Stomach (tissue), 4 donors: ENCODE results near the gene FERMT1.

ENCODE experiments used
- EP300 ChIP-seq: sonication (generic); formaldehyde crosslinking; IDR thresholded peaks from one replicate; pipeline ENCODE4 v1.6.1; 2017; ENCODE audit warnings: antibody characterized with exemption
- POLR2A ChIP-seq, 4 donors: fragments of 450-650 bp; IDR thresholded peaks; one replicate each; pipeline ENCODE4 v1.6.1; 2016; ENCODE audit warnings: antibody characterized with exemption in 4 of 4, control low read depth in 2 of 4, mild to moderate bottlenecking in 1 of 4, moderate library complexity in 1 of 4
- POLR2AphosphoS5 ChIP-seq, 3 donors: sonication (generic); formaldehyde crosslinking; IDR thresholded peaks; one replicate each; pipeline ENCODE4 v1.6.1; 2016; ENCODE audit warnings: antibody characterized with exemption in 3 of 3
- TF ChIP-seq, protein P1 (sequence below), 7 experiments: fragments of 450-650 bp in 4 of 7; fragments of 200-600 bp in 3 of 7; sonication (generic) in 3 of 7; IDR thresholded peaks; one replicate each; pipeline ENCODE4 v1.5.1; 2016 to 2019; ENCODE audit warnings: antibody characterized with exemption in 7 of 7, control low read depth in 2 of 7, mild to moderate bottlenecking in 1 of 7

DNA sequence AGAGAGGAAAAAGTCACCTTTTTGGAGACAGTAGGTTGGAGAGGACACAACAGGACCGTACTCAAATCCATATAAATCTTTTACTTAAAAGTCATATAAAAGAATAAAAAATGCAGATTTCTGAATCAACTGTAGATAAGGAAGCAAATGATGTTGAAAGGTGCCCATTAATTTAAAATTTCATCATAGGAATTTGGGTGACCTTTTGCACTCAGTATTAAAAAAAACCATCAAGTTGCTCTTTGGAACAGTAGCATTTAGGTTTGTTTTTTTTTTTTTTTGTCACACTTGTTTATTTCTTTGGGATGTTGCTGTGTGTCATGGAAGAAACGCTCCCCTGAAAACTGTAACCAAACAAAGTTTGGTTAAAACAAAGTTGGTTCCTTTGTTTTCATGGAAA lies 48.0 kb downstream of the FERMT1 start:
- TF ChIP-seq POLR2A (IDR thresholded peaks at IDR 0.05): no peak
- TF ChIP-seq, protein P1, sequence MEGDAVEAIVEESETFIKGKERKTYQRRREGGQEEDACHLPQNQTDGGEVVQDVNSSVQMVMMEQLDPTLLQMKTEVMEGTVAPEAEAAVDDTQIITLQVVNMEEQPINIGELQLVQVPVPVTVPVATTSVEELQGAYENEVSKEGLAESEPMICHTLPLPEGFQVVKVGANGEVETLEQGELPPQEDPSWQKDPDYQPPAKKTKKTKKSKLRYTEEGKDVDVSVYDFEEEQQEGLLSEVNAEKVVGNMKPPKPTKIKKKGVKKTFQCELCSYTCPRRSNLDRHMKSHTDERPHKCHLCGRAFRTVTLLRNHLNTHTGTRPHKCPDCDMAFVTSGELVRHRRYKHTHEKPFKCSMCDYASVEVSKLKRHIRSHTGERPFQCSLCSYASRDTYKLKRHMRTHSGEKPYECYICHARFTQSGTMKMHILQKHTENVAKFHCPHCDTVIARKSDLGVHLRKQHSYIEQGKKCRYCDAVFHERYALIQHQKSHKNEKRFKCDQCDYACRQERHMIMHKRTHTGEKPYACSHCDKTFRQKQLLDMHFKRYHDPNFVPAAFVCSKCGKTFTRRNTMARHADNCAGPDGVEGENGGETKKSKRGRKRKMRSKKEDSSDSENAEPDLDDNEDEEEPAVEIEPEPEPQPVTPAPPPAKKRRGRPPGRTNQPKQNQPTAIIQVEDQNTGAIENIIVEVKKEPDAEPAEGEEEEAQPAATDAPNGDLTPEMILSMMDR (IDR thresholded peaks at IDR 0.05): no peak
- no peak for TF ChIP-seq POLR2AphosphoS5 (IDR thresholded peaks at IDR 0.05)
- no peak for TF ChIP-seq EP300
